Left renal pelvis (tissue), 4 donors: ENCODE data around the gene NEMP1. TPM values are rescaled to one million over a fixed set of nuclear protein-coding genes. Genes with fewer than 3 reads are reported as not detected.
"Not testable (repeated sequence)": the region's sequence is repeated elsewhere in the genome, so short reads cannot be mapped to it uniquely, and the experiment has no call there.

Experiments used
- DNase-seq, 4 donors: peaks; one replicate each; pipeline ENCODE4 v3.0.0-alpha.2; 2013; ENCODE audit warnings: low read depth in 4 of 4, low spot score in 3 of 4
- polyA plus RNA-seq, 4 donors: library from polyadenylated mRNA; unstranded; fragments of 120-200 nt; gene quantifications; one replicate each; pipeline ENCODE4 v1.2.1, GENCODE V29; 2013; ENCODE audit not compliant: insufficient read length in 4 of 4

NEMP1 gene
- polyA plus RNA-seq, 4 donors = 19.6 to 27.0 (median 25.6) TPM

DNA sequence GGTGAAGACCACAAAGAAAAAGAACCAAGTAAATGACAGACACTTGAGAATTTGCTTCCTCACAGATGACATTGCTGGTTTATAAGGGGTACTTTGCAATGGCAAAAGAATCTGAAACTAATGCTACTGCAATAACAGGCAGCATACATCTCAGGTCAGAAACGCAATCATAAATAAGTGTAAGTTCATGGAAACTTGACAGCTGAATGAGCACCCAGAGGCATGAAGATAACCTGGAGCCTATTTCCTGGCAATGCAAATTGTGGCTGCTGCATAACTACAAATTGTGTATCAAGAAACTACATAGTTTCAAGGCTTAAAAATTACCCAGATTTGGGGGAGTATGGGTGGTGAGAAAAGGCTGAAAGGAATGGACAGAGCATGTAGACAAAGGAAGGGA, 20.1 kb downstream of the NEMP1 start:
- DNase-seq = no peak

DNA sequence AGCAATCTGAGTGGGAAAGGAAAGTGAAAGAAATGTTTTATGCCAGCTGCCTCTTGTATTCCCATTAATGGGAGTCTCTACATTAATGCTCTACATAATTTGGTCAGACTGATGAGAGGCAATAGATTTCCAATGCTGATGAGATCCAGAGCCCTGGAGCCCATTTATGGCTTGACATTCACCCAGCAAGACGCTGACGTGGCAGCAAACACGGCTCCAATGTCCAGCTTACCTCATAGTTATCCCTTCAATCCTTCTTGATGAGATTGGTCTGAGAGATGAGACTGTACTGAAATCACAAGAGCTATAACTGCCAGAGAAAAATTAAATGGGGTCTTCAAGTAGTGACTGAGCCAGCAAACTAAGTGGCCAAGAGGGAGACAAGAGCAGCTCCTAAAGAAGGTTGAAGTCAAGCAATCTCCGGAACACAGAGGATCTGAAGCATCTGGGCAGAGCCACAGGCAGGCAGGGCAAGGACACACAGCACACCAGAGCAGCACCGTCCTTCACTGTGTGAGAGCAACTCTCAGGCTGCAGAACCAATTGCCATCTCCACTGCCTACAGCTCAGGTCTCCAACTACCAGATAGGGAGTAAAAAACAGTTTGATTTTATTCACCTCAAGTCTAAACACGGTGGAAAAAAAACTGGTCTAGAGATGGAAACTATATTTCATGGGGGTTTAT, 21.4 kb downstream of the NEMP1 start:
- DNase-seq = no peak

DNA sequence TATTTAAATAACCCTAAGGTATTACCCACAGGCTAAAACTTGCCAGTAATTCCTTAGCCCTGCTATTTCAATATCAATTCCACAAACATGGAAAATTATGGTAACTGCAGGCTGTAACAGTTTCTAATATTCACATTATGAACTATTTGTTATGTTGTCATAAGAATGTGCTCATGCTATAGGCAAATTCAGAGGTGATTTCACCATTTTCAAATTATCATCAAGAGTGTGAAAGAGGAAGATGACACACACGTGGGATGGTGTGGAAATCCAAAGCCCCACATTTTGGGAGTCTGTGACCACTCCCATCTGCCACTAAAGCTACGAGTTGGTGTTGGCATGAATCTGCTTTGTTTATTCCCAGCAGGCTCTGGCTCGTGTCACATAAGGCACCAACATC, 22.8 kb downstream of the NEMP1 start:
- no peak for DNase-seq

DNA sequence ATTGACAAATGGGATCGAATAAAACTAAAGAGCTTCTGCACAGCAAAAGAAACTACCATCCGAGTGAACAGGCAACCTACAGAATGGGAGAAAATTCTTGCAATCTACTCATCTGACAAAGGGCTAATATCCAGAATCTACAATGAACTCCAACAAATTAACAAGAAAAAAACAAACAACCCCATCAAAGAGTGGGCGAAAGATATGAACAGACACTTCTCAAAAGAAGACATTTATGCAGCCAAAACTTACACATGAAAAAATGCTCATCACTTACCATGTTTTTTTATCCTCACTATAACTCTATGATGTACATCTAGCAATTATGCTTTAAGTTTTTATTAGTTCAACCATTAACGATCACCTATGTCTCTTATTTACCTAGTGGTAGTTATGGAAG, 24.7 kb downstream of the NEMP1 start:
- not testable (repeated sequence) for DNase-seq

DNA sequence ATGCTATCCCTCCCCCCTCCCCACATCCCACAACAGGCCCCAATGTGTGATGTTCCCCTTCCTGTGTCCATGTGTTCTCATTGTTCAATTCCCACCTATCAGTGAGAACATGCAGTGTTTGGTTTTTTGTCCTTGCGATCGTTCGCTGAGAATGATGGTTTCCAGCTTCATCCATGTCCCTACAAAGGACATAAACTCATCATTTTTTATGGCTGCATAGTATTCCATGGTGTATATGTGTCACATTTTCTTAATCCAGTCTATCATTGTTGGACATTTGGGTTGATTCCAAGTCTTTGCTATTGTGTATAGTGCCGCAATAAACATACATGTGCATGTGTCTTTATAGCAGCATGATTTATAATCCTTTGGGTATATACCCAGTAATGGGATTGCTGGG, 25.4 kb downstream of the NEMP1 start:
- not testable (repeated sequence) for DNase-seq

DNA sequence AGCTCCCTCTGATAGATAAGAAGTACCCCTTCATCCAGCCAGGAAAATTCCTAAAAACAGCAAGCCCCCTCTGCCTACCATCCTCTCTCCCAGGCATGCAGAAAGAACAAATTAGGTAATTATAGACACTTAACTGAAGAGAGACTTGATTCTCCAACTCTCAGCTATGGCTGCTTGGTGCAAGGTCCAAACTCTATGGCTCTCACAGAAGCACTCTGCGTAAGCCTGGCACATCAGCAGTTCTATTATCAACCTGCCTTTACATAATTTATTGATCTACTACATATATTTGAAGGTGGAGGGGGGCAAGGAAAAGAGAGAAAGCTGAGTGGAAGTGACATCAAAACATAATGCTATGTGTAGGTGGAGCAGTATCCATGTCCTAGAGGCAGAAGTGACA, 27.6 kb downstream of the NEMP1 start:
- no peak for DNase-seq

DNA sequence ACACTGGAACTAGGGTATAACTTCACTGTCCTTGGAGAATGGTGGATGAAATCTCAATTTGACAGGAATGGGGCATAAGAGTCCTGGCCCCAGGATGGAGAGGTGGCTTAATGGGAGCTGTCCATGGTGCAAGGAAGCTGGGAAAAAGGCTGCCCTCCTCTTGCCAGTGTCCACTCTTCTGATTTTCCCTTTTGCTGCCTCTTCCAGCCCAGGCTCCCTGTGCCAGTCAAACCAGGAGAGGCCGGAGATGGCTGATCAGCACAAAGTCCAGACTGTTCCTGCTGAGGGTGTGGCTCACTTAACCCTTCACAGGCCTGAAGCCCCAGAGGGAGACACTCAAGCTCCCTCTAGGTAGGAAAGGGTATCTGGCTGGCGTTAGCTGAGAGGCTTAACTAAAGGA, 28.7 kb downstream of the NEMP1 start, which contains the start of gene MYO1A:
TSS of gene MYO1A (minus strand) at position 240 of the 400 bp plus-strand sequence. CDS start 1,806 bp downstream, outside the sequence.
- no peak for DNase-seq

DNA sequence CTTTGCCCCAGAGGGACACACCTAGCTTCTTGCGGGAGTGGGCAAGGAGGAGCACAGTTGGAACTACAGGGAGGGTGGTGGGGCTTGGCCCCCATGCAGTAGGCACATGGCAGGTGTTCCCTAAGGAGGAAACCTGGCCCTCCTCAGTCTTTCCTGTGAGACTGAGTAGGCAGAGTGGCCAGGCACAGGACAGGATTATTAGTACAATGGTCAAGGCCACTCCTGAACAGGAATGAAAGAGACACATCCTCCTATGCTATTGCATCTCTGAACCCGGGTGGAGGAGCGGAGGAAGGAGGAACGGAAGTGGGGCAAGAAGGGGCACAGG, 29.5 kb downstream of the NEMP1 start:
- DNase-seq = no peak

DNA sequence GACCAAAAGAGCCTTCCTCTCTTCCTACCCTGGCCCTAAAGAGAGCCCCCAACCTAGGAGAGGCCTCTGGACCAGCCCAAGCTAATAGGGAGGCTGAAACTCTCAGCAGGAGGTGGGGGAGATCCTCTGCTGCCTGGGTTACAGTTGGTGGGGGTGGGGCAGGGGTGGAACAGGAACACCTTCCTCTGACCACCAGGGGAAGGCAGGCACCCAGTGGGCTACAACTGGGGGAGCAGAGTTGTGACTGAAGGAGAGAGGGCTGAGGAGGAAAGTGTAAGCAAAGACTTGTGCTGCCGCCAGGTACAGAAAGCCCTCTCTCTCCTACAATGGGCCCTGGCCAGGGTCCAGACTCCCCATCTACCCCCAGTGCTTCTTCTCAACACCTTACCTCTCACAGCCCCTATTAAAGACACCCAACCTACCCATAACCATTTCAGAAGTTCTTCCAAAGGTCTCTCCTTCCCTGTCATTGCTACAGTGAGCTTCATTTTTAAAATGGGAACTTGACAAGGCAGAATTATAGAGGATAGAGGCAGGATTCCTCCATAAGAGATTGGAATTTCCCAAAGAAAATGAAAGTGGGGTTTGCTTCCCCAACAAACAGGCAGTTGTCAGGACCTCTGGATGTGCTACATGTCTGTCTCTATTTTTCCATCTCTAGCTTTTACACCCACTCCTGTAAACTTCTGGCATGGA, 30.0 kb downstream of the NEMP1 start:
- DNase-seq = no peak

DNA sequence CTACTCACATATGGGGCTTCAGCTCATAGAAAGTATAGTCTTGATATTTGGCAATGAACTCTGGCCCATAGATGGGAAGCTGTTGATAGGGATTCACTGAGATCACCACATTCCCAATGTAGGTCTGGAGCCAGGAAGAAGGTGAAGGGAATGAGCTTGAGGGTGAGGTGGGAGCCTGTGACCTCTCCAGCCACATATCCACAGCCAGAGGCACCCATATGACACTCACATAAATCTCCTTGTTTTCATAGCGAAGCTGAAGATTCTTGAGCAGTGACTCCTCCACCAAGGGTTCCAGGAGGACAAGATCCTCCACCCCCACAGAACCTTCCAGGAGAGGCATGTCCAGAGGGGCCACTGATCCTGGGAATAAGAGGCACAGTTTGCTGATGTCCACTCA, 30.6 kb downstream of the NEMP1 start:
- DNase-seq = no peak

DNA sequence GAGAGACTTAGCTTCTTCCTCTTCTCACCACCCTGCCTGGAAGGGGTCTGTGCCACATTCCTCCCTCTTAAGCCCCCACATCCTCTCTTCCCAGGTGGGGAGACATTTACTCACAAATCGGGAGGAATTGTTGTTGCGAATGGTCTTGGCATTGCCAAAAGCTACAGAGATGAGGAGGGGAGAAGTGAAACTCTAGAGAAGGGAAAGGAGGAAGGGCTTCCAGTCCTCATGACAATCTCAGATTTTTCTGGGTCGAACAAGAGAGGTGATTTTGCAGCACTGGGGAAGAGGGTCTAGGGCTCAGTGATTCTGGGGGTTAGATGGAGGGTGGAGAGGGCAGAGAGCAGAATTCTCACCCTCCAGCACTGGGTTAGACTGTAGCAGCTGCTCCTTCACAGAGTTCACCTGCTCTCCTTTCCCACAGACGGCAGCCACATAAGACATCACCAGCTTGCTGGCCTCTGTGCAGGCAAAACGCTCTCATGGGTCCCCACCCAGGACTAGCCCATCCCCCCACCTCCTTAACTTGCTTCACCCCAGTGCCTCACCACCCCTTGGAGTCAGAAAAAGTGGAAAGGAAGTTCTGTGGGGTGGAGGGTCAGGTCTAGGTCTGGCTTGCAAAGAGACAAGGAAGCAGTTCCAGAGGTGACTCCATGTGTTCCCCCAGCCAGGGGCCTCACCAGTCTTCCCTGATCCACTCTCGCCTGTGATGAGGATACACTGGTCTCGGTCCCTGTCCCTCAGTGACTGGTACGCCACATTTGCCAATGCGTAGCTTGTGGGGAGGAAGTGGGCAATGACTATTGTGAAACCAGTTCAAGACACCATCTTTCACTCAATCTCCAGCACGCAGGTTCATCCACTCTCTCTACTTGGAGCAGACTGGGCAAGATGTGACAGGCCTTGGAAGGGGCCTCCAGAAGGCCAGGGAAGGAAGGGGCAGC, 31.4 kb downstream of the NEMP1 start:
- no peak for DNase-seq

DNA sequence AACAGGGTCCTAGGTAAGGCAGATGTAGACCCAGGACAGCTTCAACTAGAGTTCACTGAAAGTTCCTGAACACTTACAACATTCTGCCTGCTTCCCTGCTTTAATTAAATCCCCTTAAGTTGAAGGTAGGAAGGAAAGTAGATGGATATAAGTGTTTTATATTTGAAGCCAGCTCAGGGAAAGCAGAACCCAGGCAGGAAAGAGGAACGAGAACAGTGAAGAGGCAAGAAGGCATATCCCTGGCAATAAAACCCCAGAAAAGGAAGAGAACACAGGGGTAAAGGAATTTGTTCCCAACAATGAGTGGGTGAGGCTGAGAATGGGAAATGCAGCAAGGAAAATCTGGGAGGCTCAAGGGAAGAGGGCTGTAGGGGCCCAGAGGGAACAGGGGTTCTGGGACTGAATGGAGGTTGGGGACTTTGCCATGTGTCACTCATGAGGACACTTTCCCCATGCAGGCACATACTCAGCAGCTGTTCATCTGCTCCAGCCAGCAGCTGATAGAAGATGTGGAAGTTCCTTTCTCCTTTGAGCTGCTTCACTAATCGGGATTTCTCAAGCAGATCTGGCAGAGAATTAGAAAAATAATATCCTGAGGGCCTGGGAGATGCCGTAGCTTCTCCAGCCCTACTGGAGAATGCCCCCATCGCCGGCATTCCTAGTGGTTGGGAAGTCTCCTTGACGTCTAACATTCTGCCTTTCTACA, 32.4 kb downstream of the NEMP1 start:
- no peak for DNase-seq

DNA sequence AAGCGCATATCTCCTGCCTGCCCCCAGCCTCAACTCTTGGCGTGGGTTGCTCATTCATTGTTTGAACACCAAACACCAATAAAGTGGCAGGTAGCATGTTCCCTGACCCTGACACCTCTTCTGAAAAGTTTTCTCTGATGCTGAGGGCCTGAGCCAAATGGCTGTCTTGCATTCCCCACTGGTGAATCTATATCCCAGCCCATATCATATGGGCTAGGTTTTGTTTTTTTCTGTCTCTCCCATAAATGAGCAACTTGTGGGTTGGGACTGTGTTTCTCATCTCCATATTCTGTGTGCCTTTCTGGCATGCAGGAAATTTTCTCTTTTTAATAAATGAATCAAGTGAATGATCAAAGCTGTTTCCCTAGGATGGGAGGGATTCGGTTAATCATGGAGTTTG, 33.7 kb downstream of the NEMP1 start:
- DNase-seq = no peak

DNA sequence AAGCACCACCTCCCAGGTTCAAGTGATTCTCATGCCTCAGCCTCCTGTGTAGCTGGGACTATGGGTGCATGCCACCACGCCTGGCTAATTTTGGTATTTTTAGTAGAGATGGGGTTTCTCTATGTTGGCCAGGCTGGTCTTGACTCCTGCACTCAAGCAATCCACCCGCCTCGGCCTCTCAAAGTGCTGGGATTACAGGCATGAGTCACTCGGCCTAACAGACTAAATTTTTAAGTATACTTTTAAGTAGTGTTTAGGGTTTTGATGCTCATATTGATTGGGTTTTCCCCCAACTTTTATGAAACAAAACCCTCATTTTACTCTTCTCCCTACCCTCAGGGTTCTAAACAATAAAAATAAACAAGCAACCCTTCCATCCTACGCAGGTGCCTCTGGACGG, 34.1 kb downstream of the NEMP1 start:
- no peak for DNase-seq

DNA sequence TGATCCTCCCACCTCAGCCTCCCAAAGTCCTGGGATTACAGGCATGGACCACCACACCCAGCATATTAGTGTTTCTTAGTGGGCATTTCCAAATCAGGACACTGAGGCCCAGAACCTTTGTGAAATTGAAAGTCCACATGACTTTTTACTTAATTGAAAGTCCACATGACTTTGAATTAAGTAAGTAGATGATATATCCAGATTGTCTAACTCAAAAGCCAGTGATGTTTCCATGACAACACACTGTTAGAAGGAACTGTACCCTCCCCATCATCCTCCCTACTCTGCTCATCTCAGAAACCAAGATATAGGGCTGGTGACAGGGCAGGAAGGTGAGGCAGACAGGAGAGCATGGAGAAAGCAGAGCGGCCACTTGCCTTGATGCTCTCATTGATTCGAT, 35.9 kb downstream of the NEMP1 start:
- DNase-seq = no peak

DNA sequence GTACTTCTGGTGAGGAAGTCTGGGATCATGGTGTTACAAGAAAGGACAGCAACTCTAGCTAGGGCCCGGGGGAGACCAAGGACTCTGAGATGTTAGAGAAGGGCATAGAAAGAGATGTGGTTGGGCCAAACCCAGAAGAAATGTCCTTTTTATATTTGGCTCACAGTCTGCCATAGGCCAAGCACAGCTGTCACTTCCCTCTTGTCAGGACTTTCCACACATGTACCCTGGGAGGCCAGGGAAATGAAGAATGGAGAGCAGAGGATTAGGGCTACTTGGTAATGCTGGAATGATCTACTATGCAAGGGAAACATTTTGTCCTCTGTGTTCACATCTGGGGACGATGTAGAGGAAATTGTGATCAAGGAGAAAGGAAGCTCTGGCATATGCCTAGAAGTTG, 37.8 kb downstream of the NEMP1 start:
- DNase-seq = no peak

DNA sequence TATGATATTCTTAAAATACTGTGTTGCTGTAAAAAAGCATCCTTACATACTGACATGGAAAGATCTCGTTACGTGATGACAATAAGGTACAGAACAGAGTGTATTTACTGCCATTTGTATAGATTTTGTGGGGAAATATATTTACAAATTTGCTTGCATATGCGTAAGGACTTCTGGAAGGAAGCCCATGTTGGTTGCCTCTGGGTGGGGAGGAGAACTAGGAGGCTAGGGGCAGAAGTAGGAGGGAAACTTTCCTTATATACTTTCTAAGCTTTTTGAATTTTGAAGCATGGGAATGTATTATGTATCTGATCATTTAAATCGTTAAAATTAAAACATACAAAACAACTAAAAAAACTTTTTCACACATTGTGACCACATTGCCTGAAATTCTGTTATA, 38.4 kb downstream of the NEMP1 start:
- DNase-seq = no peak

DNA sequence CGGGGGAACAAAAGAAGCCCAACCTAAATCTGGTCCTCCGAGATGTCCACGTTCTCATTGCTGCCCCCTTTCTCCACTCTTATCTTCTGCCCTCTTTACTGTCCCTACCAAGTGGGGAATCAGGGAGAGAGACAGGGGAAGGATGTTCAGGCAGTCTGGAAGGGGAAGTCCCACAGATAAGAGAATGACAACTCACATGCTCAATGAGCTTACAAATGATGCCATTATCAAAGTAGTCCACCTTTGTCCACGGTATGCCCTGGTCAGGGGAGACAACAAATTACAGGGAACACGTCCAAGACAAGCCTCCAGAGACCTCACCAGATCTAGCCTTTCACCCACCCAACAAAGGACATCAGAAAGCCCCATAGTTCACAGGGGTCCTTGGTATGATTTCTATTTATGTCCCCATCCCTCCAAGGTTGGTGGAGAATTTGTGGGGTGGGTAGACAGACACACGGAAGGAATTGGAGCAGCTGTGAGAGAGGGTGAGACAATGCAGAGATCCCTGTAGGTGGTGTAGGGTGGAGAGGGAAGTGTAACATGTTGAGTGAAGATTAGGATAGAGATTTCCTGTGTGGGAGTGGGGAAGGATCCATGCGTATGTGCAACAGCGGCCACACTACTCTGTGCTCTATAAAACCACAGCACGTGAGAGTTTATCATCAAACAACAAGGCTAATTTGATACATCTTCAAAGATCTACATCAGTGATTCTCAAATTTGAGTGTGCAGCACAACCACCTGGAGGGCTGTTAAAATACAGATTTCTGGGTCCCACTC, 39.4 kb downstream of the NEMP1 start:
- DNase-seq = no peak

DNA sequence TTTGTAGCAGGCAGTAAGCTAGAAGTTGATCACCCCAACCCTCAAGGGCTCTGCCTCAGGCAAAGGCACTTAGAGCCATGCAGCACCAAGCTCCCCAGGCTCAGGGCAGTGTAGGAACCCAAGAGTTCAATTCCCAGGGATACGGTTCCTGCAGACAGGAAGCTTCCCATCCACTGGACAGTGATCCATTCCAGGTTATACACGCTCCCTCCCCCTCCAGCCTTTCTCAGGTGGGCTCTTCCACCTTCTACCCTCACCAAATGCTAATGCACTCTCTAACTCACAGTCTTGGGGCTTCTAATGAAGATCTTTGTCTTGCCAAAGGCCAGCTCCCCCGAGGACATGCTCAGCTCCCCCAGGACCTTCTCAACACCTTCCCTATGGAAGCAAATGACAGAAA, 41.3 kb downstream of the NEMP1 start:
- no peak for DNase-seq

DNA sequence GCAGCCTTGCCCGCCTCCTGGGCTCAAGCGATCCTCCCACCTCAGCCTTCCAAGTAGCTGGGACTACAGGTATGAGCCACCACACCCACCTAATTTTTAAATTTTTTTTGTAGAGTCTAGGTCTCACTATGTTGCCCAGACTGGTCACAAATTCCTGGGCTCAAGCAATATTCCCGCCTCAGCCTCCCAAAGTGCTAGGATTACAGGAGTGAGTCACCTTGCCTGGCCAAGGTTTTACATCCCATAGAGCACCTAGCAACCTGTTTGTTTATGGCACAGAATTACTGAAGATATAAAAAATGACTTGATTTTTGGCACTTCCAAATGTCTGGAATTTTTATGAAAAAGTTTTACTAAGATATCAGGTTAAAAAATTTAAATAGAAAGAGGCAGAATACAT, 45.2 kb downstream of the NEMP1 start:
- no peak for DNase-seq
